Omental fat pad (tissue), 4 donors: ENCODE measurements around the gene TXN2. TPM values are rescaled to one million over a fixed set of nuclear protein-coding genes. Genes with fewer than 3 reads are reported as not detected.
"Not testable (repeated sequence)": the region's sequence is repeated elsewhere in the genome, so short reads cannot be mapped to it uniquely, and the experiment has no call there.

Experiments
- ATAC-seq: fragments of 150-250 bp; one replicate; pipeline ENCODE4 v1.9.1; 2016; ENCODE audit warnings: mild to moderate bottlenecking, moderate library complexity; ENCODE audit not compliant: low FRiP score
- DNase-seq: peaks from one replicate; pipeline ENCODE4 v3.0.0-alpha.2; 2019; ENCODE audit warnings: low spot score
- total RNA-seq, 4 donors: library from RNA; depleted of rRNA; stranded (reverse); fragments of >200 nt; gene quantifications; one replicate each; pipeline ENCODE4 v1.1.0, GENCODE V29; 2016
- TF ChIP-seq, protein P1 (sequence below), 3 donors: fragments of 450-650 bp; IDR thresholded peaks; one replicate each; pipeline ENCODE4 v1.5.1; 2016 to 2017; ENCODE audit warnings: antibody characterized with exemption in 3 of 3, mild to moderate bottlenecking in 3 of 3, moderate library complexity in 2 of 3

TXN2 gene, protein sequence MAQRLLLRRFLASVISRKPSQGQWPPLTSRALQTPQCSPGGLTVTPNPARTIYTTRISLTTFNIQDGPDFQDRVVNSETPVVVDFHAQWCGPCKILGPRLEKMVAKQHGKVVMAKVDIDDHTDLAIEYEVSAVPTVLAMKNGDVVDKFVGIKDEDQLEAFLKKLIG
- 10 to 100 TPM; 53.2 to 82.0 (median 66.2) TPM for total RNA-seq

DNA sequence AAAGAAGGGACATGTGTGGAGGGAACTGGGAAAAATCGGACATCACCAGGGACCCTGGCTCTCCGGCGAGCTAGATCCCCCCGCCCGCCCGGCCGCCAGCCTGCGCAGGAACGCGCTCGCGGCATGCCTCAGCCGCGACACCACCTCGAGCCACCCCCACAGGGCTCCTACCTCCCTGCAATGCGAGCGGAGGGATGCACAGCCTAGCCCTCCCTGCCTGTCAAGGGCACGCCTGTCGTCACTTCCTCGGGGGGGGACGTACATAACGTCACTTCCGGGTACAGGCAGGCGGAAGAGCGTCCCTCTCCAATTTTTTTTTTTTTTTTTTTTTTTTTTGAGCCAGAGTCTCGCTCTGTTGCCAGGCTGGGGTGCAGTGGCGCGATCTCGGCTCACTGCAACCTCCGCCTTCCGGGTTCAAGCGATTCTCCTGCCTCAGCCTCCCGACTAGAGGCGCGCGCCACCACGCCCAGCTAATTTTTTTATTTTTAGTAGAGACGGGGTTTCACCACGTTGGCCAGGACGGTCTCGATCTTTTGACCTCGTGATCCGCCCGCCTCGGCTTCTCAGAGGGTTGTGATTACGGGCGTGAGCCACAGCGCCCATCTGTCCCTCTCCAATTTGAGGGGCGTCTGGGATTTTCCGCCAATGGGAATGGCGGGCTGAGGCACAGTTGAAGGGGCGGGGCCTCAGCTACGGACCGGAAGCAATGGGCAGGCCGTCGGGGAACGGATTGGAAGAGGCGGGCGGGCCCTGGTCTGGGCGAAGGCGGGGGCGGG lies at the start of gene TXN2:
TSS of gene TXN2 (minus strand) at position 248 of the 776 bp plus-strand sequence. CDS start 803 bp downstream, outside the sequence.
- DNase-seq, result peak; percentile 93
- TF ChIP-seq, protein P1, sequence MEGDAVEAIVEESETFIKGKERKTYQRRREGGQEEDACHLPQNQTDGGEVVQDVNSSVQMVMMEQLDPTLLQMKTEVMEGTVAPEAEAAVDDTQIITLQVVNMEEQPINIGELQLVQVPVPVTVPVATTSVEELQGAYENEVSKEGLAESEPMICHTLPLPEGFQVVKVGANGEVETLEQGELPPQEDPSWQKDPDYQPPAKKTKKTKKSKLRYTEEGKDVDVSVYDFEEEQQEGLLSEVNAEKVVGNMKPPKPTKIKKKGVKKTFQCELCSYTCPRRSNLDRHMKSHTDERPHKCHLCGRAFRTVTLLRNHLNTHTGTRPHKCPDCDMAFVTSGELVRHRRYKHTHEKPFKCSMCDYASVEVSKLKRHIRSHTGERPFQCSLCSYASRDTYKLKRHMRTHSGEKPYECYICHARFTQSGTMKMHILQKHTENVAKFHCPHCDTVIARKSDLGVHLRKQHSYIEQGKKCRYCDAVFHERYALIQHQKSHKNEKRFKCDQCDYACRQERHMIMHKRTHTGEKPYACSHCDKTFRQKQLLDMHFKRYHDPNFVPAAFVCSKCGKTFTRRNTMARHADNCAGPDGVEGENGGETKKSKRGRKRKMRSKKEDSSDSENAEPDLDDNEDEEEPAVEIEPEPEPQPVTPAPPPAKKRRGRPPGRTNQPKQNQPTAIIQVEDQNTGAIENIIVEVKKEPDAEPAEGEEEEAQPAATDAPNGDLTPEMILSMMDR (IDR thresholded peaks at IDR 0.05), result no peak
- ATAC-seq, result peak; percentile 93

DNA sequence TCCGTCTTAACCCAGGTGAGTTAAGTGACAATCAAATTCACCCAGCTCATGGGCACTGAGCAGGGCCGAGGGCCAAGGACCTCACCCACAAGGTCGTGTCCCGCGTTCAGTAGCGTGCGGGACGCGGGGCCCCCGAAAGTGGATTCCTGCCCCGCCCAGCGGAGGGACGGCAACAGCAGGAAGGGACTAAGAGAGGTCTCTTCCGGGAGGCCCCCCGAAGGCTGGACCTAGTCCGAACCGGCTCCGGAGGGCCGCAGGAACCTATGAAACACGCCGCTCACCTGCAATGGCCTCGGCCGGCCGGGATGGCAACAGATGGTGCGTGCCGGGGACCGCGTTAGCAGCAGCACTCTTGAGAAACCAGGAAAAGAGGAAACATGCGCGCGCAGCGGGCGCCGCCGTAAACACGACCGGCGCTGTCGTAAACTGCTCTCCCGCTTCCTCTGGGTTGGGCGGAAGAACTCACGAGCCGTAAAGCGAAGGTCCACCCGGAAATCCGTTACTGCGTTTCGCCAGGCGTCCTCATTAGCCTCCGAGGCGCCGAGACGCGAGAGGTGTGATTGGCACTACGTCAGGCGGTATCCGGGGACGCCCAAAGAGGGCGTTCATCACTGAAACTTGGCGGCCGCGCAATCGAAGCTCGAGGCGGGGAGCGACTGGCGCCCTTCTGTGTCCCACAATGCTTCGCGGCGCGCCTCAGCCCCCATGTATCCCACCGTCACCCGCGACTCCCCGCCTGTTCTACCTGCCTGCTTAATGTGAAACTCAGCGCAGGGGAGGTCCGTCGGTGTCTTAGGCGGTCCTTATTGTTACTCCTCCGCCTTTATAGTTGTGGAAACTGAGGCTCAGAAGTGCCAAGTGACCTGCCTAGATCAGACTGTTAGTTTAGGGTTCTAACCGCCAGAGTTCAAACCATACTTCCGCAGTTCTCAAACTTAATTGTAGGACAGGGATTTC lies 47.6 kb upstream of the TXN2 start, which contains the start of gene EIF3D:
TSS of gene EIF3D (minus strand) at position 372 of the 957 bp plus-strand sequence. CDS start 3,045 bp downstream, outside the sequence.
- DNase-seq, result peak; percentile 93
- TF ChIP-seq, protein P1 (IDR thresholded peaks at IDR 0.05), result no peak
- ATAC-seq, result peak; percentile 98

DNA sequence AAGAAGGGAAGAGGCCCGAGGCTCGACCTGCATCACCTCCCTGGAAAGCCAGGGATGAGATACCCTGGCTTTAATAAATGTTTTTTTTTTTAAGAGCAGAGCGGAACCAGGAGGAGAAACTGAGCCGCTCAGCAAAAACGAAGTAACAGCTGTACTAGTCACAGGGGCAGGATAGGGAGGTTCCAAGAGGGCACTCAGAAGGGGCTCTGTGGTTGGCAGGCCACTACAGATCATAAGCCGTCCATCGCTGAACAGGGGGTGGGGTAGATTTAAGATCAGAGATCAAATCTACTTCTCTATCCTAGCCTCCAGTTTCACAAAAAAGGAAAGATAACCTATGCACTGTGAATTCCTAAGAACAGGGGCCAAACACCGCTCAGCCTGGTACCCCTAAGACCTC lies 46.9 kb upstream of the TXN2 start:
- ATAC-seq, result peak; percentile 21
- no peak for DNase-seq
- TF ChIP-seq, protein P1 (IDR thresholded peaks at IDR 0.05), result no peak

DNA sequence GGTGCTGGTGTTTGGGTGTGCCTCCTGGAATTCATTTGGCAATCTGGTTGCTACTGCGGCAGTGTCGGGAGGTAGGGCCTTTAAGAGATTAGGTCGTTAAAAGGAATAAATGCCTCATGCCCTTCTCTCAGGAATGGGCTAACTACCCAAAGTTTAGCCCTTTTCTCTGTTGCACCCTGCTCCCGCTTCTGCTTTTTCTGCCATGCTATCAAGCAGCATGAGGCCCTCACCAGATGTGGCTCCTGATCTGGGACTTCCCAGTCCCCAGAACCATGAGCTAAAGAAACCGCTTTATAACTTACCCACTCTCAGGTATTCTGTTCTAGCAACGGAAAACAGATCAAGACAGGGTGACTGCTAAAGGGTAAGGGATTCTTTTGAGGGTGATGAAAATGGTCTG lies 41.2 kb upstream of the TXN2 start:
- TF ChIP-seq, protein P1 (IDR thresholded peaks at IDR 0.05), result no peak
- ATAC-seq (no peak), DNase-seq (no peak)

DNA sequence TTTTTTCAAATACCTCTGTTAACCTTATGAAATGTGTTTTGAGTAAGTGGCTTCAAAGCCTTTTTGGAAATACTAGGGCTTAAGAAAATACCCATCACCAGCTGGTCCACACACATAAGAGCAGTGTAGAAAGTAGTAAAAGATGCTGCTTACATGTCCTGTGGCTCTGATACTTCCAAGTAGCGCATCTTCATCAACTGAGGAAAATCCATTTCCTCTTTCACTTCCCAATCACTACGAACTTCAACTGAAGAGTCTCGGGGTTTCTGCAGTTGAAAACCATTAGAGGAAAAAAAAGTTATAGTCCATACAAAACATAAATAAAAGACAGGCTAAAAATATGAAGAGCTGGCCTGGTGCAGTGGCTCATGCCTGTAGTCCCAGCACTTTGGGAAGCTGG lies 39.0 kb upstream of the TXN2 start:
- no peak for DNase-seq
- TF ChIP-seq, protein P1 (IDR thresholded peaks at IDR 0.05), result no peak
- ATAC-seq, result no peak

DNA sequence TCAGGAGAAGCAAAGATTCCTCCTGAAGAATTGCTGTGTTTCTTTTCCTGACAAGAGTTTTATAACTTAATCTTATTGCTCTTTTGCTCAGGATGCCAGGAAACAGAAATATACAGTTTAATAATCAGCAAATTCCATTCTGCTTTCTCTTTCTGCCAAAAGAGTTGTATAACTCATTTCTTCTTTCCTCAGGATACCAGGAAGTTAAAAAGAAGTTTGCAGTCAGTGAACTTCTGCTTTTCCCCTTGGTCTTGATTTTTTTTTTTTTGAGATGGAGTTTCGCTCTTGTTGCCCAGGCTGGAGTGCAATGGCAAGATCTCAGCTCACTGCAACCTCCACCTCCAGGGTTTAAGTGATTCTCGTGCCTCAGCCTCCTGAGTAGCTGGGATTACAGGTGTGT lies 38.5 kb upstream of the TXN2 start:
- ATAC-seq, DNase-seq: not testable (repeated sequence)

DNA sequence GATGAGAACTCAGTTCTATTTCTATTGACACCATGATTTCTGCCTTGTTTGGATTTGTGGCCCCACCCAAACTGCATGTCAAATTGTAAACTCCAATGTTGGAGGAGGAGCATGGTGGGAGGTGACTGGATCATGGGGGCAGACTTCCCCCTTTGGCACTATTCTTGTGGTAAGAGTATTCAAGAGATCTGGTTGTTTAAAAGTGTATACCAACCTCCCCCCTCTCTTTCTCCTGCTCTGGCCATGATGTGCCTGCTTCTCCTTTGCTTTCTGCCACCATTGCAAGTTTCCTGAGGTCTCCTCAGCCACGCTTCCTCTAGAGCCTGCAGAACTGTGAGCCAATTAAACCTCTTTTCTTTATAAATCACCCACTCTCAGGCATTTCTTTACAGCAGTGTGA lies 33.3 kb upstream of the TXN2 start:
- DNase-seq (no peak), ATAC-seq (no peak)
- TF ChIP-seq, protein P1 (IDR thresholded peaks at IDR 0.05), result no peak
